ENCODE data around the gene CBX2.

CBX2 gene

DNA sequence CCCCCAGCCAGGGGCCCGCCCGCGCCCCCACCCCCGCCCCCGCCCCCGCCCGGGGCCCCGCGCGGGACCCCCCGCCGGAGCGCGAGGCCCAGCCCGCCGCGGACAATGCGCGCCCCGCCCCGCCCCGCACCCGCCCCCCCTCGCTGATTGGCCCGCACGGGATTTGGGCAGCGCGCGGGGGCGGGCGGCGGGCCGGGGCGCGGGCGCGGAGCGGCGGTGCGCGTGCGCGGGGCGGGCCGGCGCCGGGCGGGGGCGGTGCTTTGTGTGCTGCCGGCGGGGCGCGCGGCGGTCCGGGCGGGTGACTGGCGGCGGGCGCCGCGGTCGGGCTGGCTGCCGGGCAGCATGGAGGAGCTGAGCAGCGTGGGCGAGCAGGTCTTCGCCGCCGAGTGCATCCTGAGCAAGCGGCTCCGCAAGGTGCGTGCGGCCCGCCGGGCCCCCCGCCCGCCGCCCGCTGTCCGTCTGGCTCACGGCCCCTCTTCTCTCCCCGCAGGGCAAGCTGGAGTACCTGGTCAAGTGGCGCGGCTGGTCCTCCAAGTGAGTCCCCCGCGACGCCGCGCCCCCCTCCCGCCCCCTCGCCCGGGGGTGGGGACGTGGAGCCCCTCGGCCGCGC lies at the start of gene CBX2:
CBX2 (plus strand) TSS at position 255 of the 610 bp plus-strand sequence; CDS start at position 343, 88 bp downstream.
- TF ChIP-seq PATZ1 (CRISPR knock-in tag; IDR thresholded peaks at IDR 0.05; ENCODE audit: borderline replicate concordance) (no peak), ZFP3 (CRISPR knock-in tag; IDR thresholded peaks at IDR 0.05) (no peak), TSHZ2 (CRISPR knock-in tag; IDR thresholded peaks at IDR 0.05) (no peak), ZNF70 (CRISPR knock-in tag; IDR thresholded peaks at IDR 0.05) (no peak), PPARA (CRISPR knock-in tag; IDR thresholded peaks at IDR 0.05; ENCODE audit: borderline replicate concordance) (no peak), ZNF565 (CRISPR knock-in tag; conservative IDR thresholded peaks at IDR 0.05; ENCODE audit: low read depth) (no peak), ZC3H10 (CRISPR knock-in tag; IDR thresholded peaks at IDR 0.05) (no peak), ISL1 (CRISPR knock-in tag; IDR thresholded peaks at IDR 0.05) (no peak), ESRRG (CRISPR knock-in tag; IDR thresholded peaks at IDR 0.05) (no peak), TOX (CRISPR knock-in tag; IDR thresholded peaks at IDR 0.05; ENCODE audit: borderline replicate concordance) (no peak), POU6F1 (CRISPR knock-in tag; IDR thresholded peaks at IDR 0.05; ENCODE audit: borderline replicate concordance, low read depth) (no peak)
- ATAC-seq, result peak; percentile 64

GRCh38 chr17:79728169-79728907 lies 49.6 kb upstream of the CBX2 start:
- TF ChIP-seq BACH2 (CRISPR knock-in tag; IDR thresholded peaks at IDR 0.05; ENCODE audit: borderline replicate concordance), result no peak
- no peak for TF ChIP-seq ZFP3 (CRISPR knock-in tag; IDR thresholded peaks at IDR 0.05)
- TF ChIP-seq SNAI2 (CRISPR knock-in tag; IDR thresholded peaks at IDR 0.05), result no peak
- TF ChIP-seq ARNTL (CRISPR knock-in tag; IDR thresholded peaks at IDR 0.05; ENCODE audit: borderline replicate concordance, low read depth), result no peak
- TF ChIP-seq RARB (CRISPR knock-in tag; IDR thresholded peaks at IDR 0.05), result no peak
- no peak for TF ChIP-seq OSR1 (CRISPR knock-in tag; IDR thresholded peaks at IDR 0.05)
- TF ChIP-seq ZFP30 (CRISPR knock-in tag; IDR thresholded peaks at IDR 0.05), result no peak
- TF ChIP-seq ZC3H10 (CRISPR knock-in tag; IDR thresholded peaks at IDR 0.05), result no peak
- no peak for TF ChIP-seq ESRRG (CRISPR knock-in tag; IDR thresholded peaks at IDR 0.05)
- TF ChIP-seq PATZ1 (CRISPR knock-in tag; IDR thresholded peaks at IDR 0.05; ENCODE audit: borderline replicate concordance), result no peak
- TF ChIP-seq, protein P1, sequence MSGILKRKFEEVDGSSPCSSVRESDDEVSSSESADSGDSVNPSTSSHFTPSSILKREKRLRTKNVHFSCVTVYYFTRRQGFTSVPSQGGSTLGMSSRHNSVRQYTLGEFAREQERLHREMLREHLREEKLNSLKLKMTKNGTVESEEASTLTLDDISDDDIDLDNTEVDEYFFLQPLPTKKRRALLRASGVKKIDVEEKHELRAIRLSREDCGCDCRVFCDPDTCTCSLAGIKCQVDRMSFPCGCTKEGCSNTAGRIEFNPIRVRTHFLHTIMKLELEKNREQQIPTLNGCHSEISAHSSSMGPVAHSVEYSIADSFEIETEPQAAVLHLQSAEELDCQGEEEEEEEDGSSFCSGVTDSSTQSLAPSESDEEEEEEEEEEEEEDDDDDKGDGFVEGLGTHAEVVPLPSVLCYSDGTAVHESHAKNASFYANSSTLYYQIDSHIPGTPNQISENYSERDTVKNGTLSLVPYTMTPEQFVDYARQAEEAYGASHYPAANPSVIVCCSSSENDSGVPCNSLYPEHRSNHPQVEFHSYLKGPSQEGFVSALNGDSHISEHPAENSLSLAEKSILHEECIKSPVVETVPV (CRISPR knock-in tag; IDR thresholded peaks at IDR 0.05), result no peak
- no peak for TF ChIP-seq CREB5 (CRISPR knock-in tag; IDR thresholded peaks at IDR 0.05; ENCODE audit: low read depth)
- no peak for TF ChIP-seq ISL1 (CRISPR knock-in tag; IDR thresholded peaks at IDR 0.05)
- no peak for TF ChIP-seq PPARA (CRISPR knock-in tag; IDR thresholded peaks at IDR 0.05; ENCODE audit: borderline replicate concordance)
- TF ChIP-seq TCF4 (CRISPR knock-in tag; IDR thresholded peaks at IDR 0.05; ENCODE audit: borderline replicate concordance), result no peak
- no peak for TF ChIP-seq ZNF8 (CRISPR knock-in tag; IDR thresholded peaks at IDR 0.05)
- no peak for TF ChIP-seq ZNF565 (CRISPR knock-in tag; conservative IDR thresholded peaks at IDR 0.05; ENCODE audit: low read depth)
- no peak for TF ChIP-seq POU6F1 (CRISPR knock-in tag; IDR thresholded peaks at IDR 0.05; ENCODE audit: borderline replicate concordance, low read depth)
- no peak for TF ChIP-seq TOX (CRISPR knock-in tag; IDR thresholded peaks at IDR 0.05; ENCODE audit: borderline replicate concordance)
- no peak for TF ChIP-seq CSDC2 (CRISPR knock-in tag; IDR thresholded peaks at IDR 0.05)
- ATAC-seq, result peak; percentile 96
